ENCODE measurements around the gene GSAP. TPM values are rescaled to one million over a fixed set of nuclear protein-coding genes. Genes with fewer than 3 reads are reported as not detected.

The GSAP gene
- total and polyA plus RNA-seq, 2 of the 4 experiments (the other 2 are of a cell fraction): 1.6 to 1.8 TPM

DNA sequence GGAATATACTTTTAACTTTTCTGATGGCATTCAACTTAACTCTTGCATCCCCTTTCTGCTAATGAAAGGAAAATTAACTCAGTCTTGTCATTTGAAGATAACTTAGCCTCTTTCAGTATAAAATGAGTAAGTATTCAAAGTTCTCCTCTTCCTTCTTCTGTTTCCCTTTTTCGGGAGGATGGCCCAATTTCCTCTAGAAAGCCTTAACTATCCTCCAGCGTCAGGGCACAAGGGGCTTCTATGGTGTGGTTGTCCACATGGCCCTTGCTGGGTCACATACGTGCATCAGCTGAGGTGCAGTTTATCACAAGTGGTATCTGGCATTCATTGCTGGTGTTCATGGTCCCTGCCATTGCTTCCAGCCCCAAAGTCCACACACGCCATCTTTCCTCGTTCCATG, 17.8 kb upstream of the GSAP start:
- BruUV-seq (replicated peaks): no TSS peak
- no peak overlapping the region for H3K9ac ChIP-seq (ENCODE audit: low read depth, low read length)
- H3K4me3 ChIP-seq (ENCODE audit: insufficient read depth, low read depth, low read length): no peak overlapping the region
- H2BK15ac ChIP-seq (ENCODE audit: low read depth, low read length): 0 out of 3 replicates have a peak overlapping the region, but pooled peaks have one; percentile 20
- H3K79me1 ChIP-seq (ENCODE audit: low read depth in 1 of 2, low read length in 2 of 2): no peaks in the 10 kb centered on the region
- no peak overlapping the region for H2AFZ ChIP-seq (replicated peaks; ENCODE audit: low read length, poor library complexity)
- no peak overlapping the region for H4K91ac ChIP-seq (ENCODE audit: insufficient read depth, low read depth, low read length)
- intact Hi-C loops (cut with micrococcal nuclease) (no loop called here), in situ Hi-C loops (cut with MboI; ENCODE audit: low sequenced_read_pairs) (no loop called here), dilution Hi-C loops (cut with HindIII; ENCODE audit: low sequenced_read_pairs, unreplicated experiment) (no loop called here)
- H3K4me1 ChIP-seq (ENCODE audit: control insufficient read depth, insufficient read depth, low read length): peaks cover 2% of the 10 kb centered on the region; the same call in 1 of the 2 replicates
- H2AK9ac ChIP-seq (replicated peaks; ENCODE audit: low read depth, low read length, poor library complexity): no peak overlapping the region
- H3K27me3 ChIP-seq (ENCODE audit: control insufficient read depth, insufficient read depth, low read length): no peaks in the 10 kb centered on the region
- no peak overlapping the region for H3K23ac ChIP-seq (ENCODE audit: low read depth, low read length)
- H3K56ac ChIP-seq (ENCODE audit: extremely low read depth, insufficient read depth, low read length): no peak overlapping the region
- TF ChIP-seq RCOR1 (IDR thresholded peaks at IDR 0.05; ENCODE audit: insufficient replicate concordance, low read length) (no peak), RAD21 (IDR thresholded peaks at IDR 0.05; ENCODE audit: low read length) (no peak), MAZ (IDR thresholded peaks at IDR 0.05; ENCODE audit: borderline replicate concordance, low read depth, low read length) (no peak), SMC3 (IDR thresholded peaks at IDR 0.05; ENCODE audit: low read depth, low read length) (no peak), USF2 (IDR thresholded peaks at IDR 0.05; ENCODE audit: low read depth, low read length) (no peak)
- peaks cover 4% of the 10 kb centered on the region; the same call in 1 of the 2 replicates for H3K9me1 ChIP-seq (ENCODE audit: insufficient read depth, low read length)
- 92% methylated on average over 2 of the region's 5 CpGs; no CpG with 5 or more reads in 1 of the 2 experiments for WGBS, 2 experiments (ENCODE audit: extremely low coverage in 2 of 2, insufficient read length in 1 of 2)
- DNase-seq (no peak), ATAC-seq (ENCODE audit: low read depth) (no peak)
- no peak overlapping the region for H4K5ac ChIP-seq (ENCODE audit: low read depth, low read length)
- H3K4ac ChIP-seq (ENCODE audit: low read depth, low read length): peak overlapping the region; percentile 1; the same call in 1 of the 2 replicates
- no peak overlapping the region for H3K18ac ChIP-seq (ENCODE audit: low read depth, low read length)
- CTCF ChIA-PET: no interaction called here
- POLR2A ChIA-PET (ENCODE audit: unreplicated experiment): no interaction called here
- H3K14ac ChIP-seq (replicated peaks; ENCODE audit: low read depth, low read length): peak overlapping the region; percentile 22; the same call in 1 of the 2 replicates
- H2BK20ac ChIP-seq (ENCODE audit: low read depth, low read length): no peak overlapping the region
- no peak overlapping the region for H4K8ac ChIP-seq (ENCODE audit: low read depth in 2 of 2, low read length in 2 of 2)
- no peaks in the 10 kb centered on the region for H3K36me3 ChIP-seq (ENCODE audit: control insufficient read depth, insufficient read depth, low read length)
- H2BK5ac ChIP-seq (ENCODE audit: low read depth, low read length, poor library complexity, severe bottlenecking): no peak overlapping the region
- no peaks in the 10 kb centered on the region for H4K20me1 ChIP-seq (ENCODE audit: insufficient read depth, low read length)
- peak overlapping the region; percentile 20; the same call in 1 of the 2 replicates for H2AK5ac ChIP-seq (ENCODE audit: low read depth, low read length)
- no peak overlapping the region for H3K4me2 ChIP-seq (ENCODE audit: low read depth, low read length)
- H3K27ac ChIP-seq (ENCODE audit: insufficient read depth, low read length): no peak overlapping the region
- H3K9me3 ChIP-seq (ENCODE audit: control insufficient read depth, insufficient read depth, low read length): no peaks in the 10 kb centered on the region
- peak overlapping the region; percentile 18; the same call in 1 of the 2 replicates for H2BK120ac ChIP-seq (ENCODE audit: low read depth, low read length)

Measured in IMR-90 (cell line).